HepG2 (cell line): Measurements from ENCODE around the gene GRK5. TPM values are rescaled to one million over a fixed set of nuclear protein-coding genes. Genes with fewer than 3 reads are reported as not detected.

Experiments
- ATAC-seq: fragments of 200-7000 bp; cut with Tn5 transposase; 3 replicates; pipeline ENCODE4 v1.9.1; 2020; ENCODE audit warnings: mild to moderate bottlenecking, moderate library complexity
- BruUV-seq: library from RNA; stranded (reverse); fragments of 400-500 nt; replicated peaks from 2 replicates; lab custom pipeline; 2021; lab: Mats Ljungman, UMichigan
- CTCF ChIA-PET: fragments of 300-600 bp; formaldehyde crosslinking; extraction: SDS; loops from one replicate; lab custom pipeline; 2021; ENCODE audit warnings: low total read pairs, inconsistent platforms, low intra/inter-chr PET ratio; lab: Yijun Ruan, JAX
- POLR2A ChIA-PET: fragments of 350-600 bp; sonication (Branson Sonifier 250); formaldehyde crosslinking; loops from one replicate; lab custom pipeline; 2020; ENCODE audit warnings: antibody characterized with exemption, inconsistent platforms; lab: Yijun Ruan, JAX
- DNase-seq: peaks from one replicate; pipeline ENCODE4 v3.0.0-alpha.2; 2015; ENCODE audit warnings: low spot score
- FAIRE-seq: peaks from 3 replicates; lab custom pipeline; 2011; peaks lifted over from hg19 to GRCh38; lab: Jason Lieb, UNC
- H2AFZ ChIP-seq: one replicate; pipeline ENCODE4 v1.6.1; 2011; ENCODE audit warnings: low read length, inconsistent platforms
- H3K27ac ChIP-seq: fragments of 300-600 bp; 3 replicates; pipeline ENCODE4 v1.8.0; 2011; ENCODE audit warnings: mixed run types, mild to moderate bottlenecking, mixed read lengths, low read length, inconsistent platforms; ENCODE audit not compliant: insufficient read depth; ENCODE audit errors: extremely low read length
- H3K27me3 ChIP-seq, 2 experiments: fragments of 200-600 bp in 1 of 2; 2 replicates in 1 of 2; 3 replicates in 1 of 2; pipeline versions ENCODE4 v1.6.0 to v1.8.0; 2011; ENCODE audit warnings: low read length in 2 of 2, mild to moderate bottlenecking in 2 of 2, moderate library complexity in 2 of 2, inconsistent platforms in 1 of 2; ENCODE audit not compliant: insufficient read depth in 2 of 2, control insufficient read depth in 1 of 2
- H3K36me3 ChIP-seq, 2 experiments: fragments of 200-600 bp in 1 of 2; replicated peaks in 1 of 2; 2 replicates in 1 of 2; 3 replicates in 1 of 2; pipeline versions ENCODE4 v1.5.1 to v1.8.0; 2011; ENCODE audit warnings: low read length in 2 of 2, inconsistent platforms in 1 of 2; ENCODE audit not compliant: insufficient read depth in 2 of 2, control insufficient read depth in 1 of 2
- H3K4me1 ChIP-seq: 2 replicates; pipeline ENCODE4 v1.5.1; 2012; ENCODE audit warnings: low read length, inconsistent platforms; ENCODE audit not compliant: insufficient read depth
- H3K4me2 ChIP-seq: 2 replicates; pipeline ENCODE4 v1.6.0; 2011; ENCODE audit warnings: low read depth, low read length, inconsistent platforms
- H3K4me3 ChIP-seq, 3 experiments: fragments of 200-600 bp in 1 of 3; sonication (generic), shearing (Covaris generic) in 1 of 3; replicated peaks in 1 of 3; 2 replicates each; pipeline ENCODE4 v1.5.1; 2011 to 2016; ENCODE audit warnings: low read length in 3 of 3, inconsistent platforms in 2 of 3, low read depth in 2 of 3, mild to moderate bottlenecking in 2 of 3, control low read depth in 1 of 3, mixed read lengths in 1 of 3; ENCODE audit not compliant: insufficient read depth in 1 of 3
- H3K79me2 ChIP-seq: one replicate; pipeline ENCODE4 v1.6.1; 2011; ENCODE audit warnings: low read length, inconsistent platforms; ENCODE audit not compliant: insufficient read depth
- H3K9ac ChIP-seq: 2 replicates; pipeline ENCODE4 v1.6.0; 2011; ENCODE audit warnings: mild to moderate bottlenecking, low read depth, low read length, inconsistent platforms; ENCODE audit not compliant: insufficient read depth
- H3K9me3 ChIP-seq: 2 replicates; pipeline ENCODE4 v1.5.1; 2012; ENCODE audit warnings: mild to moderate bottlenecking, low read length
- H4K20me1 ChIP-seq: 2 replicates; pipeline ENCODE4 v1.6.0; 2011; ENCODE audit warnings: inconsistent platforms, mild to moderate bottlenecking, low read length, moderate library complexity; ENCODE audit not compliant: insufficient read depth
- DMAP1 ChIP-seq: IDR thresholded peaks from 2 replicates; pipeline ENCODE4 v1.6.1; 2016
- GMEB1 ChIP-seq: sonication (generic); formaldehyde crosslinking; IDR thresholded peaks from 2 replicates; pipeline ENCODE4 v1.5.1; 2020; ENCODE audit warnings: missing genetic modification reagents, mild to moderate bottlenecking, borderline replicate concordance
- GTF2F1 ChIP-seq: fragments of 150-350 bp; IDR thresholded peaks from 2 replicates; pipeline ENCODE4 v1.6.1; 2014; ENCODE audit warnings: low read length
- HMGXB3 ChIP-seq: sonication (generic); formaldehyde crosslinking; IDR thresholded peaks from 2 replicates; pipeline ENCODE4 v1.4.0; 2020; ENCODE audit warnings: missing genetic modification reagents, borderline replicate concordance
- HOXA7 ChIP-seq: sonication (generic); formaldehyde crosslinking; IDR thresholded peaks from 2 replicates; pipeline ENCODE4 v1.8.1; 2022; ENCODE audit warnings: mild to moderate bottlenecking, missing genetic modification reagents, moderate library complexity
- HOXA9 ChIP-seq: sonication (generic); formaldehyde crosslinking; IDR thresholded peaks from 2 replicates; pipeline ENCODE4 v1.8.1; 2022; ENCODE audit warnings: missing genetic modification reagents, mild to moderate bottlenecking, moderate library complexity, borderline replicate concordance
- IKZF4 ChIP-seq: sonication (generic); formaldehyde crosslinking; IDR thresholded peaks from 2 replicates; pipeline ENCODE4 v1.5.1; 2020; ENCODE audit warnings: borderline replicate concordance, mild to moderate bottlenecking, low read depth, missing genetic modification reagents; ENCODE audit errors: not compliant biosample characterization
- MXD3 ChIP-seq: IDR thresholded peaks from 2 replicates; pipeline ENCODE4 v1.6.1; 2016; ENCODE audit warnings: mild to moderate bottlenecking, missing biosample characterization, missing genetic modification reagents
- MXI1 ChIP-seq: IDR thresholded peaks from 3 replicates; pipeline ENCODE4 v1.6.1; 2012; ENCODE audit warnings: low read depth, low read length, inconsistent platforms, borderline replicate concordance
- MYPOP ChIP-seq: sonication (generic); formaldehyde crosslinking; IDR thresholded peaks from 2 replicates; pipeline ENCODE4 v1.8.1; 2023; ENCODE audit warnings: mild to moderate bottlenecking, moderate library complexity, missing genetic modification reagents
- SRY ChIP-seq: sonication (generic); formaldehyde crosslinking; IDR thresholded peaks from 2 replicates; pipeline ENCODE4 v1.8.0; 2022; ENCODE audit warnings: mild to moderate bottlenecking, missing genetic modification reagents
- ZNF251 ChIP-seq: sonication (generic); formaldehyde crosslinking; IDR thresholded peaks from 2 replicates; pipeline ENCODE4 v1.9.0; 2021; ENCODE audit warnings: mild to moderate bottlenecking, missing genetic modification reagents
- ZNF329 ChIP-seq: sonication (generic); formaldehyde crosslinking; IDR thresholded peaks from 2 replicates; pipeline ENCODE4 v1.9.0; 2021; ENCODE audit warnings: low read depth, mild to moderate bottlenecking, missing genetic modification reagents
- ZSCAN21 ChIP-seq: sonication (generic); formaldehyde crosslinking; IDR thresholded peaks from 2 replicates; pipeline ENCODE4 v1.8.0; 2022; ENCODE audit warnings: mild to moderate bottlenecking, missing genetic modification reagents, moderate library complexity, borderline replicate concordance
- WGBS: methylation state at CpG from one replicate; pipeline ENCODE4 v1.1.6; 2017; ENCODE audit warnings: low lambda C conversion rate; 5-methylcytosine and 5-hydroxymethylcytosine counted together
- in situ Hi-C: cut with HindIII; loops from 2 replicates; pipeline ENCODE4 v1.10.0; 2017; ENCODE audit warnings: low pct_unique_long_range_greater_than_20kb; ENCODE audit not compliant: extremely low pct_ligation_motif_present
- intact Hi-C: fragments of 100-400 bp; cut with micrococcal nuclease; formaldehyde crosslinking; loops from one replicate; pipeline ENCODE4 v1.10.0; 2022; ENCODE audit not compliant: unreplicated experiment
- polyA plus RNA-seq, 8 experiments: library from polyadenylated mRNA; depleted of rRNA in 3 of 8; stranded (reverse) in 7 of 8; unstranded in 1 of 8; fragments of >200 nt; fragmentation: Illumina TruSeq in 4 of 8; extraction: Trizol in 4 of 8; gene quantifications; 2 replicates each; pipeline versions ENCODE4 v1.2.1 to v1.2.3, GENCODE V29; 2011 to 2016; ENCODE audit warnings: low read depth in 4 of 8, missing spikeins in 1 of 8, mixed read lengths in 1 of 8; ENCODE audit not compliant: insufficient read depth in 1 of 8
- total RNA-seq, 5 experiments: library from RNA; depleted of rRNA; stranded (reverse); fragments of >200 nt; fragmentation: Illumina TruSeq; extraction: Trizol; gene quantifications; 2 replicates each; pipeline ENCODE4 v1.2.3, GENCODE V29; 2016; ENCODE audit warnings: low read depth in 1 of 5

The GRK5 gene
- total and polyA plus RNA-seq, 2 of the 13 experiments (the other 11 are each of a cell fraction or from before 2014, with no cell fraction given), result 10.4 to 12.6 TPM

GRCh38 chr10:119420950-119421875, 213.8 kb downstream of the GRK5 start:
- BruUV-seq, result no TSS peak
- ATAC-seq, result no peak
- in situ Hi-C loops, result no loop called here
- H3K9ac ChIP-seq, result no peak overlapping the region
- no peak overlapping the region for H2AFZ ChIP-seq
- WGBS, result 92% methylated on average over 11 of the region's 13 CpGs
- no peak overlapping the region for H3K27ac ChIP-seq
- CTCF ChIA-PET, result no interaction called here
- POLR2A ChIA-PET, result no interaction called here
- H3K27me3 ChIP-seq, result no peaks in the 10 kb centered on the region
- no peaks in the 10 kb centered on the region for H3K79me2 ChIP-seq
- no peak overlapping the region for H3K4me2 ChIP-seq
- no peaks in the 10 kb centered on the region for H3K9me3 ChIP-seq
- no peaks in the 10 kb centered on the region for H3K4me1 ChIP-seq
- DNase-seq, result no peak
- H3K4me3 ChIP-seq, result no peak overlapping the region
- peaks cover 3 to 8% of the 10 kb centered on the region in 2 experiments; a peak in 2 of 5 replicates for H3K36me3 ChIP-seq
- FAIRE-seq, result no peak
- H4K20me1 ChIP-seq, result no peaks in the 10 kb centered on the region
- intact Hi-C loops, result no loop called here
- TF ChIP-seq HOXA9 (CRISPR knock-in tag), result no peak
- TF ChIP-seq ZNF329 (CRISPR knock-in tag), result no peak
- TF ChIP-seq IKZF4 (CRISPR knock-in tag), result no peak
- no peak for TF ChIP-seq SRY (CRISPR knock-in tag)
- TF ChIP-seq MXI1, result no peak
- no peak for TF ChIP-seq GTF2F1
- no peak for TF ChIP-seq HOXA7 (CRISPR knock-in tag)
- no peak for TF ChIP-seq ZSCAN21 (CRISPR knock-in tag)
- no peak for TF ChIP-seq GMEB1 (CRISPR knock-in tag)
- TF ChIP-seq DMAP1 (CRISPR knock-in tag), result no peak
- TF ChIP-seq ZNF251, result no peak
- TF ChIP-seq HMGXB3 (CRISPR knock-in tag), result no peak
- TF ChIP-seq MYPOP, result no peak
- no peak for TF ChIP-seq MXD3 (CRISPR knock-in tag)
